Measurements from ENCODE around the gene MEFV.
A peak's percentile ranks its signal among the peaks of the same experiment; 100 is the strongest.

MEFV gene

GRCh38 chr16:3241761-3242160 is 14.7 kb downstream of the MEFV start:
- no peak for TF ChIP-seq CTCF (IDR thresholded peaks at IDR 0.05; ENCODE audit: low read depth, low read length, missing control alignments)
- DNase-seq (ENCODE audit: low read depth), result no peak
- no peak overlapping the region for H3K4me3 ChIP-seq (ENCODE audit: low read depth, low read length)

- H3K4me3 ChIP-seq (ENCODE audit: low read depth, low read length), result no peak overlapping the region
- DNase-seq (ENCODE audit: low read depth), result no peak
- TF ChIP-seq CTCF (IDR thresholded peaks at IDR 0.05; ENCODE audit: low read depth, low read length, missing control alignments), result no peak
Observed at GRCh38 chr16:3235856-3236669, 20.4 kb downstream of the MEFV start.

- H3K4me3 ChIP-seq (ENCODE audit: low read depth, low read length), result peak within 1 kb of the TSS; percentile 63
- TF ChIP-seq CTCF (IDR thresholded peaks at IDR 0.05; ENCODE audit: low read depth, low read length, missing control alignments), result no peak
- DNase-seq (ENCODE audit: low read depth), result peak; percentile 86
Observed at GRCh38 chr16:3234857-3235561, 21.4 kb downstream of the MEFV start, which contains the start of gene ZNF200. TSS of gene ZNF200 (minus strand) at chr16:3235158. CDS start at chr16:3233755, 1,403 bp downstream.

GRCh38 chr16:3234543-3234856 is 21.9 kb downstream of the MEFV start:
- peak overlapping the region; percentile 63 for H3K4me3 ChIP-seq (ENCODE audit: low read depth, low read length)
- DNase-seq (ENCODE audit: low read depth), result no peak
- TF ChIP-seq CTCF (IDR thresholded peaks at IDR 0.05; ENCODE audit: low read depth, low read length, missing control alignments), result no peak

- no peak for DNase-seq (ENCODE audit: low read depth)
- H3K4me3 ChIP-seq (ENCODE audit: low read depth, low read length), result no peak overlapping the region
- no peak for TF ChIP-seq CTCF (IDR thresholded peaks at IDR 0.05; ENCODE audit: low read depth, low read length, missing control alignments)
Observed at GRCh38 chr16:3223913-3224515, 32.4 kb downstream of the MEFV start.

- DNase-seq (ENCODE audit: low read depth), result no peak
- no peak for TF ChIP-seq CTCF (IDR thresholded peaks at IDR 0.05; ENCODE audit: low read depth, low read length, missing control alignments)
- no peak overlapping the region for H3K4me3 ChIP-seq (ENCODE audit: low read depth, low read length)
Observed at GRCh38 chr16:3220839-3221238, 35.6 kb downstream of the MEFV start.
